Astrocyte of the spinal cord (primary cell): ENCODE data around the gene CGN.
"Not testable (repeated sequence)": the region's sequence is repeated elsewhere in the genome, so short reads cannot be mapped to it uniquely, and the experiment has no call there.

ENCODE experiments used
- DNase-seq: peaks from one replicate; pipeline ENCODE4 v3.0.0; 2011; ENCODE audit warnings: low read depth, low spot score
- H3K4me3 ChIP-seq: 2 replicates; pipeline ENCODE4 v1.5.1; 2011; ENCODE audit warnings: low read depth, mild to moderate bottlenecking, low read length, moderate library complexity
- CTCF ChIP-seq: IDR thresholded peaks from 2 replicates; pipeline ENCODE4 v1.5.1; 2012; ENCODE audit warnings: low read depth, mild to moderate bottlenecking, low read length, inconsistent platforms
- in situ Hi-C: cut with HindIII; loops from 2 replicates; pipeline ENCODE4 v1.10.0; 2017; ENCODE audit warnings: low sequenced_read_pairs

Gene CGN

GRCh38 chr1:151515265-151515664, 4.1 kb downstream of the CGN start:
- no peak for TF ChIP-seq CTCF
- in situ Hi-C loops, result no loop called here
- H3K4me3 ChIP-seq, result no peak overlapping the region
- no peak for DNase-seq

- in situ Hi-C loops, result no loop called here
- TF ChIP-seq CTCF, result no peak
- H3K4me3 ChIP-seq, result no peak overlapping the region
- no peak for DNase-seq
Observed at GRCh38 chr1:151516031-151516511, 4.9 kb downstream of the CGN start.

GRCh38 chr1:151518431-151518830, 7.2 kb downstream of the CGN start:
- no peak for DNase-seq
- in situ Hi-C loops, result no loop called here
- H3K4me3 ChIP-seq, result no peak overlapping the region
- TF ChIP-seq CTCF, result no peak

- TF ChIP-seq CTCF, result no peak
- in situ Hi-C loops, result no loop called here
- no peak for DNase-seq
- no peak overlapping the region for H3K4me3 ChIP-seq
Observed at GRCh38 chr1:151518936-151519335, 7.7 kb downstream of the CGN start.

- TF ChIP-seq CTCF, result no peak
- H3K4me3 ChIP-seq, result no peak overlapping the region
- in situ Hi-C loops, result no loop called here
- no peak for DNase-seq
Observed at GRCh38 chr1:151519667-151520066, 8.5 kb downstream of the CGN start.

- TF ChIP-seq CTCF, result no peak
- DNase-seq, result no peak
- H3K4me3 ChIP-seq, result no peak overlapping the region
- in situ Hi-C loops, result no loop called here
Observed at GRCh38 chr1:151520359-151520758, 9.2 kb downstream of the CGN start.

GRCh38 chr1:151522427-151522826, 11.2 kb downstream of the CGN start:
- H3K4me3 ChIP-seq, DNase-seq, in situ Hi-C loops: not testable (repeated sequence)
